Kidney (tissue), 14 donors: Measurements from ENCODE around the gene CHST1. TPM values are rescaled to one million over a fixed set of nuclear protein-coding genes. Genes with fewer than 3 reads are reported as not detected.

Experiments
- DNase-seq, 5 donors: peaks; one replicate each; pipeline ENCODE4 v3.0.0-alpha.2; 2013 to 2020
- FAIRE-seq: peaks from 2 replicates; lab custom pipeline; 2012; peaks lifted over from hg19 to GRCh38; lab: Jason Lieb, UNC
- H3K27ac ChIP-seq, 2 donors: one replicate each; pipeline ENCODE4 v1.7.0; 2013; ENCODE audit warnings: low read depth in 2 of 2, low read length in 2 of 2, inconsistent platforms in 1 of 2
- H3K27me3 ChIP-seq: one replicate; pipeline ENCODE4 v1.7.1; 2013; ENCODE audit warnings: low read length, inconsistent platforms; ENCODE audit not compliant: control insufficient read depth, insufficient read depth
- H3K36me3 ChIP-seq, 3 donors: one replicate each; pipeline versions ENCODE4 v1.7.0 to v1.7.1; 2013; ENCODE audit warnings: low read length in 3 of 3, control low read depth in 1 of 3, inconsistent platforms in 1 of 3; ENCODE audit not compliant: insufficient read depth in 3 of 3, control insufficient read depth in 2 of 3
- H3K4me1 ChIP-seq, 3 donors: one replicate each; pipeline versions ENCODE4 v1.7.0 to v1.7.1; 2013; ENCODE audit warnings: low read length in 3 of 3, inconsistent platforms in 1 of 3, low read depth in 1 of 3; ENCODE audit not compliant: control insufficient read depth in 2 of 3, insufficient read depth in 2 of 3
- H3K4me3 ChIP-seq, 3 donors: one replicate each; pipeline versions ENCODE4 v1.7.0 to v1.8.1; 2013; ENCODE audit warnings: low read length in 3 of 3, control low read depth in 1 of 3, inconsistent platforms in 1 of 3
- H3K9ac ChIP-seq, 3 donors: one replicate each; pipeline versions ENCODE4 v1.7.0 to v1.7.1; 2013; ENCODE audit warnings: low read length in 3 of 3, control low read depth in 1 of 3, inconsistent platforms in 1 of 3
- H3K9me3 ChIP-seq, 3 donors: one replicate each; pipeline versions ENCODE4 v1.7.0 to v1.7.1; 2013; ENCODE audit warnings: low read length in 3 of 3, control low read depth in 1 of 3, inconsistent platforms in 1 of 3; ENCODE audit not compliant: control insufficient read depth in 2 of 3, insufficient read depth in 1 of 3
- CTCF ChIP-seq: IDR thresholded peaks from 3 replicates; pipeline ENCODE4 v1.5.1; 2012; ENCODE audit warnings: mild to moderate bottlenecking, moderate library complexity, borderline replicate concordance; ENCODE audit not compliant: insufficient read depth; ENCODE audit errors: extremely low read depth
- intact Hi-C: fragments of 100-400 bp; cut with DNase I; formaldehyde crosslinking; loops from one replicate; pipeline ENCODE4 v1.11.1; 2022
- polyA plus RNA-seq: library from polyadenylated mRNA; stranded (reverse); fragments of 350-450 nt; fragmentation: Illumina TruSeq; extraction: RNeasy Lipid Tissue Mini Kit (QIAGEN cat#74804); gene quantifications from one replicate; pipeline ENCODE4 v1.2.3, GENCODE V29; 2014; ENCODE audit warnings: low read depth, low replicate concordance; ENCODE audit not compliant: insufficient read depth
- total RNA-seq: library from RNA; stranded (reverse); fragmentation: NEBNext Ultra II Directional; extraction: Animal tissue kit (Norgen Biotek cat#: 25700); gene quantifications from one replicate; pipeline ENCODE4 v1.2.1, GENCODE V29; 2021
- donor health status: control.
- donor health status: control.
- donor health status: control.
- donor health status: control.
- donor health status: control.
- donor health status: DM: yes; HTN: yes; CAD: no.
- donor health status: Normal renal cell carcinoma (clear cell type).

The CHST1 gene
- total and polyA plus RNA-seq, 2 donors from 2014 or later = 2.8 to 2.9 TPM

- TF ChIP-seq CTCF = no peak
- no peak overlapping the region for H3K27ac ChIP-seq
- no peaks in the 10 kb centered on the region for H3K36me3 ChIP-seq
- no peak overlapping the region for H3K4me3 ChIP-seq
- DNase-seq (no peak), FAIRE-seq (no peak)
- intact Hi-C loops = no loop called here
- H3K9me3 ChIP-seq = no peaks in the 10 kb centered on the region
- H3K27me3 ChIP-seq = no peaks in the 10 kb centered on the region
- no peak overlapping the region for H3K9ac ChIP-seq
- H3K4me1 ChIP-seq = peaks cover 0 to 4% (median 0%) of the 10 kb centered on the region in 3 donors
Measured at GRCh38 chr11:45609337-45609736, 56.1 kb downstream of the CHST1 start.

- DNase-seq (peak in 4 of 5 donors; percentile 39 to 85 (median 60)), FAIRE-seq (no peak)
- Histone ChIP-seq H3K27me3 (no peaks in the 10 kb centered on the region), H3K36me3 (no peaks in the 10 kb centered on the region), H3K4me3 (no peak overlapping the region), H3K9ac (no peak overlapping the region), H3K9me3 (no peaks in the 10 kb centered on the region), H3K27ac (no peak overlapping the region), H3K4me1 (peaks cover 0 to 4% (median 0%) of the 10 kb centered on the region in 3 donors)
- intact Hi-C loops = no loop called here
- no peak for TF ChIP-seq CTCF
Measured at GRCh38 chr11:45607995-45608394, 57.4 kb downstream of the CHST1 start.

- intact Hi-C loops = no loop called here
- peak in 4 of 5 donors; percentile 53 to 70 (median 60) for DNase-seq
- no peak for FAIRE-seq
Measured at GRCh38 chr11:45606514-45607281, 58.7 kb downstream of the CHST1 start.

More at GRCh38 chr11:45606514-45607281, 58.7 kb downstream of the CHST1 start:
- Histone ChIP-seq H3K4me3 (no peak overlapping the region), H3K36me3 (no peaks in the 10 kb centered on the region), H3K9me3 (no peaks in the 10 kb centered on the region), H3K27ac (no peak overlapping the region), H3K9ac (no peak overlapping the region), H3K4me1 (peaks cover 0 to 4% (median 0%) of the 10 kb centered on the region in 3 donors), H3K27me3 (no peaks in the 10 kb centered on the region)
- TF ChIP-seq CTCF = no peak
